GM12801 (cell line): ENCODE measurements around the gene GPC5.

Experiments used
- CTCF ChIP-seq: IDR thresholded peaks from one replicate; pipeline ENCODE4 v1.5.1; 2011; ENCODE audit warnings: control low read depth; ENCODE audit not compliant: insufficient read length; ENCODE audit errors: extremely low read depth

GPC5 gene

GRCh38 chr13:91375116-91375729, 23.2 kb upstream of the GPC5 start:
- TF ChIP-seq CTCF = no peak

GRCh38 chr13:91381371-91381770, 17.1 kb upstream of the GPC5 start:
- no peak for TF ChIP-seq CTCF

GRCh38 chr13:91383836-91384235, 14.6 kb upstream of the GPC5 start:
- TF ChIP-seq CTCF = no peak

GRCh38 chr13:91384896-91385295, 13.5 kb upstream of the GPC5 start:
- TF ChIP-seq CTCF = no peak

GRCh38 chr13:91389186-91389585, 9.2 kb upstream of the GPC5 start:
- TF ChIP-seq CTCF = no peak

GRCh38 chr13:91397595-91397994, 826 bp upstream of the GPC5 start:
- no peak for TF ChIP-seq CTCF

GRCh38 chr13:91399189-91400062, 1.0 kb downstream of the GPC5 start:
- TF ChIP-seq CTCF = no peak
